SK-N-SH (cell line): Measurements from ENCODE around the gene DGKD. TPM values are rescaled to one million over a fixed set of nuclear protein-coding genes. Genes with fewer than 3 reads are reported as not detected.

Source experiments
- CTCF ChIA-PET: fragments of 300-600, 350-600 bp; formaldehyde crosslinking; extraction: SDS; loops from one replicate; lab custom pipeline; 2021; lab: Yijun Ruan, JAX
- POLR2A ChIA-PET: fragments of 350-600 bp; sonication (Branson Sonifier 250); formaldehyde crosslinking; extraction: SDS; loops from one replicate; lab custom pipeline; 2020; ENCODE audit warnings: antibody characterized with exemption, inconsistent platforms; lab: Yijun Ruan, JAX
- DNase-seq: peaks from one replicate; pipeline ENCODE4 v3.0.0; 2012
- H2AFZ ChIP-seq: fragments of 200-600 bp; sonication (generic); 2 replicates; pipeline ENCODE4 v1.8.1; 2016; ENCODE audit warnings: antibody characterized with exemption, mild to moderate bottlenecking, low read depth
- H3F3A ChIP-seq: fragments of 200-600 bp; sonication (generic); replicated peaks from 2 replicates; pipeline ENCODE3; 2016; ENCODE audit warnings: antibody characterized with exemption, mild to moderate bottlenecking; ENCODE audit not compliant: insufficient read depth
- H3K27ac ChIP-seq, 2 experiments: fragments of 200-500 bp in 1 of 2; fragments of 200-600 bp in 1 of 2; sonication (Bioruptor generic) in 1 of 2; sonication (generic), shearing (Covaris generic) in 1 of 2; 2 replicates each; pipeline versions ENCODE4 v1.5.1 to v1.6.1; 2014 to 2016; ENCODE audit warnings: low read depth in 2 of 2, inconsistent platforms in 1 of 2, low read length in 1 of 2, mild to moderate bottlenecking in 1 of 2, mixed read lengths in 1 of 2
- H3K27me3 ChIP-seq: fragments of 200-600 bp; sonication (generic), shearing (Covaris generic); 2 replicates; pipeline ENCODE4 v1.6.1; 2016; ENCODE audit warnings: mixed run types; ENCODE audit not compliant: insufficient read depth
- H3K36me3 ChIP-seq, 2 experiments: fragments of 200-500 bp in 1 of 2; fragments of 200-600 bp in 1 of 2; sonication (Bioruptor generic) in 1 of 2; sonication (generic) in 1 of 2; replicated peaks in 1 of 2; 2 replicates each; pipeline versions ENCODE3 to v1.5.1; 2014 to 2016; ENCODE audit warnings: low read length in 1 of 2, mild to moderate bottlenecking in 1 of 2; ENCODE audit not compliant: insufficient read depth in 2 of 2, control insufficient read depth in 1 of 2
- H3K4me1 ChIP-seq, 2 experiments: fragments of 200-500 bp in 1 of 2; fragments of 200-600 bp in 1 of 2; sonication (Bioruptor generic) in 1 of 2; sonication (generic), shearing (Covaris generic) in 1 of 2; 2 replicates each; pipeline versions ENCODE4 v1.5.1 to v1.6.1; 2014 to 2016; ENCODE audit warnings: low read depth in 1 of 2, low read length in 1 of 2, mixed run types in 1 of 2; ENCODE audit not compliant: insufficient read depth in 2 of 2, control insufficient read depth in 1 of 2
- H3K4me2 ChIP-seq: fragments of 200-600 bp; sonication (generic), shearing (Covaris generic); 2 replicates; pipeline ENCODE4 v1.6.1; 2017; ENCODE audit warnings: mixed run types
- H3K4me3 ChIP-seq, 2 experiments: fragments of 200-500 bp in 1 of 2; fragments of 200-600 bp in 1 of 2; sonication (Bioruptor generic) in 1 of 2; sonication (generic), shearing (Covaris generic) in 1 of 2; 2 replicates each; pipeline versions ENCODE4 v1.5.1 to v1.8.1; 2014 to 2016; ENCODE audit warnings: low read depth in 2 of 2, inconsistent platforms in 1 of 2, low read length in 1 of 2, mild to moderate bottlenecking in 1 of 2, mixed read lengths in 1 of 2, moderate library complexity in 1 of 2
- H3K79me2 ChIP-seq: fragments of 200-600 bp; sonication (generic); 2 replicates; pipeline ENCODE4 v1.8.1; 2017; ENCODE audit warnings: mild to moderate bottlenecking; ENCODE audit not compliant: insufficient read depth
- H3K9ac ChIP-seq: fragments of 200-600 bp; sonication (generic); 2 replicates; pipeline ENCODE4 v1.6.1; 2017; ENCODE audit warnings: mixed run types
- H3K9me2 ChIP-seq: fragments of 200-600 bp; sonication (generic); 2 replicates; pipeline ENCODE4 v1.6.1; 2017; ENCODE audit warnings: mixed run types
- H3K9me3 ChIP-seq: fragments of 200-600 bp; sonication (generic); 2 replicates; pipeline ENCODE4 v1.6.1; 2017; ENCODE audit warnings: mixed run types, mild to moderate bottlenecking, moderate library complexity
- H4K20me1 ChIP-seq: fragments of 200-600 bp; sonication (generic); 2 replicates; pipeline ENCODE4 v1.6.1; 2017; ENCODE audit warnings: mild to moderate bottlenecking, mixed run types; ENCODE audit not compliant: insufficient read depth
- ELF1 ChIP-seq: IDR thresholded peaks from 2 replicates; pipeline ENCODE4 v1.4.0; 2012
- EP300 ChIP-seq, 2 experiments: IDR thresholded peaks; 2 replicates each; pipeline versions ENCODE4 v1.4.0 to v1.6.1; 2012; ENCODE audit warnings: borderline replicate concordance in 1 of 2, low read depth in 1 of 2, low read length in 1 of 2
- EZH2phosphoT487 ChIP-seq: fragments of 200-600 bp; sonication (generic); IDR thresholded peaks from 2 replicates; pipeline ENCODE4 v1.6.1; 2017; ENCODE audit warnings: low read depth, mixed run types, mild to moderate bottlenecking, antibody characterized with exemption, moderate library complexity, borderline replicate concordance
- FOSL2 ChIP-seq: IDR thresholded peaks from 2 replicates; pipeline ENCODE4 v1.4.0; 2012; ENCODE audit warnings: low read depth, mild to moderate bottlenecking, moderate library complexity, borderline replicate concordance
- FOXM1 ChIP-seq: IDR thresholded peaks from 2 replicates; pipeline ENCODE4 v1.4.0; 2012; ENCODE audit warnings: low read depth, mild to moderate bottlenecking
- JUND ChIP-seq: IDR thresholded peaks from 2 replicates; pipeline ENCODE4 v1.4.0; 2012
- MAX ChIP-seq: IDR thresholded peaks from 2 replicates; pipeline ENCODE4 v1.4.0; 2012; ENCODE audit warnings: low read depth
- NFIC ChIP-seq: IDR thresholded peaks from 2 replicates; pipeline ENCODE4 v1.4.0; 2012; ENCODE audit warnings: borderline replicate concordance
- PBX3 ChIP-seq: IDR thresholded peaks from 2 replicates; pipeline ENCODE4; 2012
- POLR2AphosphoS5 ChIP-seq: IDR thresholded peaks from 2 replicates; pipeline ENCODE4 v1.6.1; 2012; ENCODE audit warnings: low read depth, low read length
- REST ChIP-seq: IDR thresholded peaks from 2 replicates; pipeline ENCODE4 v1.6.1; 2012; ENCODE audit warnings: mild to moderate bottlenecking, low read depth, low read length, moderate library complexity
- RFX5 ChIP-seq: IDR thresholded peaks from 2 replicates; pipeline ENCODE4 v1.6.1; 2012; ENCODE audit warnings: mild to moderate bottlenecking, improper control_type of control experiment, low read length
- RXRA ChIP-seq: IDR thresholded peaks from 2 replicates; pipeline ENCODE4 v1.4.0; 2012; ENCODE audit warnings: low read depth, mild to moderate bottlenecking, borderline replicate concordance
- TCF12 ChIP-seq: IDR thresholded peaks from 2 replicates; pipeline ENCODE4 v1.4.0; 2012
- TEAD4 ChIP-seq: IDR thresholded peaks from 2 replicates; pipeline ENCODE4 v1.4.0; 2012; ENCODE audit warnings: mild to moderate bottlenecking, borderline replicate concordance; ENCODE audit not compliant: insufficient read depth
- ZBTB33 ChIP-seq: IDR thresholded peaks from 2 replicates; pipeline ENCODE4 v1.4.0; 2012; ENCODE audit warnings: low read depth, borderline replicate concordance
- WGBS: methylation state at CpG from one replicate; pipeline ENCODE4 v1.1.6; 2017; ENCODE audit warnings: low lambda C conversion rate; 5-methylcytosine and 5-hydroxymethylcytosine counted together
- polyA plus RNA-seq, 3 experiments: library from polyadenylated mRNA; depleted of rRNA; stranded (reverse); fragments of >200 nt; gene quantifications; 2 replicates each; pipeline ENCODE4 v1.2.3, GENCODE V29; 2012

DGKD gene
- polyA plus RNA-seq, 1 of the 3 experiments (the other 2 are of a cell fraction) = 21.7 TPM

- peak overlapping the region; percentile 54; the same call in 1 of the 2 replicates for H3K4me2 ChIP-seq
- H4K20me1 ChIP-seq = no peaks in the 10 kb centered on the region
- ChIA-PET CTCF (interaction anchor here (0.9 to 5.1 kb wide), 2 partner anchors 12 to 14 kb away, joined by 3 to 29 read pairs; no protein-coding TSS in a partner anchor), POLR2A (no interaction called here)
- DNase-seq = no peak
- H3K9me3 ChIP-seq = no peaks in the 10 kb centered on the region
- no peak overlapping the region for H2AFZ ChIP-seq
- WGBS = 7% methylated on average over 4 of the region's 4 CpGs
- peaks cover 0 to 4% of the 10 kb centered on the region in 2 experiments for H3K36me3 ChIP-seq
- H3K9me2 ChIP-seq = no peaks in the 10 kb centered on the region
- peaks cover 15% of the 10 kb centered on the region for H3F3A ChIP-seq
- no peak overlapping the region for H3K4me3 ChIP-seq
- peak overlapping the region; percentile 46; the same call in 1 of the 2 replicates for H3K9ac ChIP-seq
- H3K27me3 ChIP-seq = no peaks in the 10 kb centered on the region
- H3K27ac ChIP-seq = peak overlapping the region in 1 of 2 experiments; percentile 92; a peak in 3 of 4 replicates
- peaks cover 0 to 34% of the 10 kb centered on the region in 2 experiments; a peak in 3 of 4 replicates for H3K4me1 ChIP-seq
- no peak for TF ChIP-seq ZBTB33
- no peak for TF ChIP-seq FOXM1
- peak; percentile 84 for TF ChIP-seq TCF12
- peak; percentile 29; the same call in 1 of the 2 replicates for TF ChIP-seq POLR2AphosphoS5
- peak in 1 of 2 experiments; percentile 77; a peak in 2 of 4 replicates for TF ChIP-seq EP300 (IDR thresholded peaks at IDR 0.05; ENCODE audit: borderline replicate concordance in 1 of 2, low read depth in 1 of 2, low read length in 1 of 2)
- no peak for TF ChIP-seq REST
- no peak for TF ChIP-seq EZH2phosphoT487
- TF ChIP-seq NFIC = peak; percentile 79; the same call in 1 of the 2 replicates
- peak; percentile 84 for TF ChIP-seq RXRA
- TF ChIP-seq JUND = peak; percentile 85
- peak; percentile 69 for TF ChIP-seq PBX3
- TF ChIP-seq MAX = peak; percentile 44; the same call in 1 of the 2 replicates
- peak; percentile 91 for TF ChIP-seq TEAD4
- TF ChIP-seq FOSL2 = peak; percentile 73; the same call in 1 of the 2 replicates
- TF ChIP-seq ELF1 = peak; percentile 82
- TF ChIP-seq RFX5 = no peak
- peaks cover 74% of the 10 kb centered on the region for H3K79me2 ChIP-seq
Observed at GRCh38 chr2:233430081-233430480, 75.8 kb downstream of the DGKD start.
